ENCODE results near the gene CHD3.

Gene CHD3

GRCh38 chr17:7849751-7850504, 38.7 kb upstream of the CHD3 start:
- no peak overlapping the region for H3K9ac ChIP-seq (ENCODE audit: low read depth in 1 of 2, low read length in 2 of 2)
- H3K27ac ChIP-seq (ENCODE audit: low read depth in 2 of 2, low read length in 2 of 2): no peak overlapping the region
- H3K4me1 ChIP-seq (ENCODE audit: control insufficient read depth in 2 of 2, insufficient read depth in 2 of 2, low read length in 2 of 2): peaks cover 17% of the 10 kb centered on the region in 2 donors
- H3K36me3 ChIP-seq (ENCODE audit: control insufficient read depth in 2 of 2, insufficient read depth in 2 of 2, low read length in 2 of 2): peaks cover 54 to 57% of the 10 kb centered on the region in 2 donors
- H3K4me3 ChIP-seq (ENCODE audit: low read length in 2 of 2): no peak overlapping the region
- H3K9me3 ChIP-seq (ENCODE audit: control insufficient read depth in 2 of 2, low read length in 2 of 2): no peaks in the 10 kb centered on the region
- H3K27me3 ChIP-seq (ENCODE audit: control insufficient read depth in 2 of 2, insufficient read depth in 2 of 2, low read length in 2 of 2): no peaks in the 10 kb centered on the region

DNA sequence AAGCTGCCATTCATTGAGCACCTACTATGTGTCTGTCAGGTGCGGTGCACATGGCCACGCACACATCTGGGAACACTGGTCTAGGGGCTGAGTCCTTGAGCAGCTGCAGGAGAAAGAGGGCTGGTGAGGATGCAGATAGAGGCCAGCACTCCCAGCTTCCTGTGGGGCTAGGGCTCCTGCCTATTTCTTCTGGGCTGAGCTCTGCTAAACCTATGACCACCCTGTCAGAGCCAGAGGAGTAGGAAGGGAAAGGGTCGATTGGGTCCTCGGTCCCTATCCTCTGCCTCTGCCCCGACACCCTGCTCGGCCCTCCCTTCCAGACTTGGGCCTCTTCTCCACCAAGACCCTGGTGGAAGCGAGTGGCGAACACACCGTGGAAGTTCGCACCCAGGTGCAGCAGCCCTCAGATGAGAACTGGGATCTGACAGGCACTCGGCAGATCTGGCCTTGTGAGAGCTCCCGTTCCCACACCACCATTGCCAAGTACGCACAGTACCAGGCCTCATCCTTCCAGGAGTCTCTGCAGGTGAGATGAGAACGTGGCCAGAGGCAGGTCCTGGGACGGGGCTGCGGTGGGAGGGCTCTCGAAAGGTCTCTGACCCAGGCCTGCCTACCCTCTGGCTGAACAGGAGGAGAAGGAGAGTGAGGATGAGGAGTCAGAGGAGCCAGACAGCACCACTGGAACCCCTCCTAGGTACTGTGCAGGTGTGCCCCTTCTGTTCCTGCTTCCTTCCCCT, 37.7 kb upstream of the CHD3 start:
- H3K27me3 ChIP-seq (ENCODE audit: control insufficient read depth in 2 of 2, insufficient read depth in 2 of 2, low read length in 2 of 2): no peaks in the 10 kb centered on the region
- H3K27ac ChIP-seq (ENCODE audit: low read depth in 2 of 2, low read length in 2 of 2): peak overlapping the region in 1 of 2 donors; percentile 3
- H3K4me1 ChIP-seq (ENCODE audit: control insufficient read depth in 2 of 2, insufficient read depth in 2 of 2, low read length in 2 of 2): peaks cover 17 to 18% of the 10 kb centered on the region in 2 donors
- peak overlapping the region in 1 of 2 donors; percentile 38 for H3K4me3 ChIP-seq (ENCODE audit: low read length in 2 of 2)
- H3K9ac ChIP-seq (ENCODE audit: low read depth in 1 of 2, low read length in 2 of 2): peak overlapping the region in 1 of 2 donors; percentile 21
- H3K36me3 ChIP-seq (ENCODE audit: control insufficient read depth in 2 of 2, insufficient read depth in 2 of 2, low read length in 2 of 2): peaks cover 47 to 53% of the 10 kb centered on the region in 2 donors
- no peaks in the 10 kb centered on the region for H3K9me3 ChIP-seq (ENCODE audit: control insufficient read depth in 2 of 2, low read length in 2 of 2)

DNA sequence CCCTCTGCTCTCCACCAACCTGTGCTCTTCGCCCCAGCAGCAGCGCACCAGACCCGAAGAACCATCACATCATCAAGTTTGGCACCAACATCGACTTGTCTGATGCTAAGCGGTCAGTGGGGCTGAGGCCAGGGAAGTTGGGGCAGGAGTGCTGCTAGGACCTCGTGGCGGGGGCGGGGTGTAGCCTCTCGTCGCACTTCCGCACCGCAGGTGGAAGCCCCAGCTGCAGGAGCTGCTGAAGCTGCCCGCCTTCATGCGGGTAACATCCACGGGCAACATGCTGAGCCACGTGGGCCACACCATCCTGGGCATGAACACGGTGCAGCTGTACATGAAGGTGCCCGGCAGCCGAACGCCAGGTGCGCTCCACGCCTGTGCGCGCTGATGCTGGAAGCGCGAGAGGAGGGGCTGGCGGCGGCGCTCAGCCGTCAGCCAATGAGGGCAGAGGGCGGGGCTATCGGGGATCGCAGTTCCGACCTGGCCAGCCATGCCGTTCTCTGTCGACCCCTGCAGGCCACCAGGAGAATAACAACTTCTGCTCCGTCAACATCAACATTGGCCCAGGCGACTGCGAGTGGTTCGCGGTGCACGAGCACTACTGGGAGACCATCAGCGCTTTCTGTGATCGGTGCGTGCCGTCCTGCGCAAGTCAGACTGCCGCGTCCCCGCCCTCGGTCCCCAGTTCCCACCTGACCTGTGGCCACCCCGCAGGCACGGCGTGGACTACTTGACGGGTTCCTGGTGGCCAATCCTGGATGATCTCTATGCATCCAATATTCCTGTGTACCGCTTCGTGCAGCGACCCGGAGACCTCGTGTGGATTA, 36.9 kb upstream of the CHD3 start:
- Histone ChIP-seq H3K4me1 (ENCODE audit: control insufficient read depth in 2 of 2, insufficient read depth in 2 of 2, low read length in 2 of 2) (peaks cover 23 to 26% of the 10 kb centered on the region in 2 donors), H3K27me3 (ENCODE audit: control insufficient read depth in 2 of 2, insufficient read depth in 2 of 2, low read length in 2 of 2) (no peaks in the 10 kb centered on the region), H3K4me3 (ENCODE audit: low read length in 2 of 2) (peak overlapping the region; percentile 38 to 46), H3K36me3 (ENCODE audit: control insufficient read depth in 2 of 2, insufficient read depth in 2 of 2, low read length in 2 of 2) (peaks cover 41 to 46% of the 10 kb centered on the region in 2 donors), H3K9me3 (ENCODE audit: control insufficient read depth in 2 of 2, low read length in 2 of 2) (no peaks in the 10 kb centered on the region), H3K9ac (ENCODE audit: low read depth in 1 of 2, low read length in 2 of 2) (peak overlapping the region in 1 of 2 donors; percentile 21), H3K27ac (ENCODE audit: low read depth in 2 of 2, low read length in 2 of 2) (peak overlapping the region; percentile 23 to 62)

DNA sequence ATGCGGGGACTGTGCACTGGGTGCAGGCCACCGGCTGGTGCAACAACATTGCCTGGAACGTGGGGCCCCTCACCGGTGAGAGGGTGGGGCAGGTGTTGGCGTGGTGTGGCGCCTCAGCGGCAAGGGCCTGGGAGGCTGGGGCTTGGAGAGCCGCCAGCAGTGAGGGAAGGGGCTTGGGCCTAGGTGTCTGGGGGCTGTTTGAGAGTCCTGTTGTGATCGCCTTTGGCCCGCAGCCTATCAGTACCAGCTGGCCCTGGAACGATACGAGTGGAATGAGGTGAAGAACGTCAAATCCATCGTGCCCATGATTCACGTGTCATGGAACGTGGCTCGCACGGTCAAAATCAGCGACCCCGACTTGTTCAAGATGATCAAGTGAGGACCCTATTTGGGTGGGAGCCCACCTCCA, 36.3 kb upstream of the CHD3 start:
- peak overlapping the region in 1 of 2 donors; percentile 43 for H3K27ac ChIP-seq (ENCODE audit: low read depth in 2 of 2, low read length in 2 of 2)
- H3K36me3 ChIP-seq (ENCODE audit: control insufficient read depth in 2 of 2, insufficient read depth in 2 of 2, low read length in 2 of 2): peaks cover 38 to 44% of the 10 kb centered on the region in 2 donors
- peak overlapping the region in 1 of 2 donors; percentile 46 for H3K4me3 ChIP-seq (ENCODE audit: low read length in 2 of 2)

DNA sequence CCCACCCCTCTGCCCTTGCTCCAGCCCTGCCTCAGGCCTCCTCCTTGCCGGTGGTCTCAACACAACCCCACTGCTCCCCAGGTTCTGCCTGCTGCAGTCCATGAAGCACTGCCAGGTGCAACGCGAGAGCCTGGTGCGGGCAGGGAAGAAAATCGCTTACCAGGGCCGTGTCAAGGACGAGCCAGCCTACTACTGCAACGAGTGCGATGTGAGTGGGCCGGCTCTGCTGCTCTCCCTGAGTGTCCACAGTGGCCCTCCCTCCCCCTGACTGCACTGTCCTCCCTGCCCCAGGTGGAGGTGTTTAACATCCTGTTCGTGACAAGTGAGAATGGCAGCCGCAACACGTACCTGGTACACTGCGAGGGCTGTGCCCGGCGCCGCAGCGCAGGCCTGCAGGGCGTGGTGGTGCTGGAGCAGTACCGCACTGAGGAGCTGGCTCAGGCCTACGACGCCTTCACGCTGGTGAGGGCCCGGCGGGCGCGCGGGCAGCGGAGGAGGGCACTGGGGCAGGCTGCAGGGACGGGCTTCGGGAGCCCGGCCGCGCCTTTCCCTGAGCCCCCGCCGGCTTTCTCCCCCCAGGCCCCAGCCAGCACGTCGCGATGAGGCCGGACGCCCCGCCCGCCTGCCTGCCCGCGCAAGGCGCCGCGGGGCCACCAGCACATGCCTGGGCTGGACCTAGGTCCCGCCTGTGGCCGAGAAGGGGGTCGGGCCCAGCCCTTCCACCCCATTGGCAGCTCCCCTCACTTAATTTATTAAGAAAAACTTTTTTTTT, 35.5 kb upstream of the CHD3 start:
- peaks cover 38 to 41% of the 10 kb centered on the region in 2 donors for H3K36me3 ChIP-seq (ENCODE audit: control insufficient read depth in 2 of 2, insufficient read depth in 2 of 2, low read length in 2 of 2)
- no peaks in the 10 kb centered on the region for H3K27me3 ChIP-seq (ENCODE audit: control insufficient read depth in 2 of 2, insufficient read depth in 2 of 2, low read length in 2 of 2)
- H3K9ac ChIP-seq (ENCODE audit: low read depth in 1 of 2, low read length in 2 of 2): no peak overlapping the region
- no peaks in the 10 kb centered on the region for H3K9me3 ChIP-seq (ENCODE audit: control insufficient read depth in 2 of 2, low read length in 2 of 2)
- H3K27ac ChIP-seq (ENCODE audit: low read depth in 2 of 2, low read length in 2 of 2): no peak overlapping the region
- no peak overlapping the region for H3K4me3 ChIP-seq (ENCODE audit: low read length in 2 of 2)
- peaks cover 28 to 31% of the 10 kb centered on the region in 2 donors for H3K4me1 ChIP-seq (ENCODE audit: control insufficient read depth in 2 of 2, insufficient read depth in 2 of 2, low read length in 2 of 2)

More for the DNA sequence above, 36.3 kb upstream of the CHD3 start:
- H3K27me3 ChIP-seq (ENCODE audit: control insufficient read depth in 2 of 2, insufficient read depth in 2 of 2, low read length in 2 of 2): no peaks in the 10 kb centered on the region
- no peaks in the 10 kb centered on the region for H3K9me3 ChIP-seq (ENCODE audit: control insufficient read depth in 2 of 2, low read length in 2 of 2)
- H3K4me1 ChIP-seq (ENCODE audit: control insufficient read depth in 2 of 2, insufficient read depth in 2 of 2, low read length in 2 of 2): peaks cover 26 to 29% of the 10 kb centered on the region in 2 donors
- no peak overlapping the region for H3K9ac ChIP-seq (ENCODE audit: low read depth in 1 of 2, low read length in 2 of 2)

- Histone ChIP-seq H3K9ac (ENCODE audit: low read depth in 1 of 2, low read length in 2 of 2) (no peak overlapping the region), H3K36me3 (ENCODE audit: control insufficient read depth in 2 of 2, insufficient read depth in 2 of 2, low read length in 2 of 2) (peaks cover 36 to 39% of the 10 kb centered on the region in 2 donors), H3K4me1 (ENCODE audit: control insufficient read depth in 2 of 2, insufficient read depth in 2 of 2, low read length in 2 of 2) (peaks cover 33 to 37% of the 10 kb centered on the region in 2 donors), H3K9me3 (ENCODE audit: control insufficient read depth in 2 of 2, low read length in 2 of 2) (no peaks in the 10 kb centered on the region), H3K27ac (ENCODE audit: low read depth in 2 of 2, low read length in 2 of 2) (no peak overlapping the region), H3K4me3 (ENCODE audit: low read length in 2 of 2) (no peak overlapping the region), H3K27me3 (ENCODE audit: control insufficient read depth in 2 of 2, insufficient read depth in 2 of 2, low read length in 2 of 2) (no peaks in the 10 kb centered on the region)
Observed at GRCh38 chr17:7853691-7854038, 34.9 kb upstream of the CHD3 start.

- peaks cover 39 to 41% of the 10 kb centered on the region in 2 donors for H3K4me1 ChIP-seq (ENCODE audit: control insufficient read depth in 2 of 2, insufficient read depth in 2 of 2, low read length in 2 of 2)
- H3K27me3 ChIP-seq (ENCODE audit: control insufficient read depth in 2 of 2, insufficient read depth in 2 of 2, low read length in 2 of 2): no peaks in the 10 kb centered on the region
- peaks cover 35% of the 10 kb centered on the region in 2 donors for H3K36me3 ChIP-seq (ENCODE audit: control insufficient read depth in 2 of 2, insufficient read depth in 2 of 2, low read length in 2 of 2)
- H3K27ac ChIP-seq (ENCODE audit: low read depth in 2 of 2, low read length in 2 of 2): no peak overlapping the region
- no peaks in the 10 kb centered on the region for H3K9me3 ChIP-seq (ENCODE audit: control insufficient read depth in 2 of 2, low read length in 2 of 2)
- no peak overlapping the region for H3K4me3 ChIP-seq (ENCODE audit: low read length in 2 of 2)
- no peak overlapping the region for H3K9ac ChIP-seq (ENCODE audit: low read depth in 1 of 2, low read length in 2 of 2)
Observed at GRCh38 chr17:7854078-7854777, 34.4 kb upstream of the CHD3 start.

GRCh38 chr17:7854851-7855659, 33.5 kb upstream of the CHD3 start, which contains the start of gene TMEM88:
TMEM88 (plus strand) TSS chr17:7855066; CDS start chr17:7855075, 9 bp downstream.
- Histone ChIP-seq H3K4me3 (ENCODE audit: low read length in 2 of 2) (peak within 1 kb of the TSS in 1 of 2 donors; percentile 33), H3K4me1 (ENCODE audit: control insufficient read depth in 2 of 2, insufficient read depth in 2 of 2, low read length in 2 of 2) (peaks cover 39 to 41% of the 10 kb centered on the region in 2 donors), H3K27me3 (ENCODE audit: control insufficient read depth in 2 of 2, insufficient read depth in 2 of 2, low read length in 2 of 2) (no peaks in the 10 kb centered on the region), H3K27ac (ENCODE audit: low read depth in 2 of 2, low read length in 2 of 2) (peak within 1 kb of the TSS; percentile 52 to 87), H3K36me3 (ENCODE audit: control insufficient read depth in 2 of 2, insufficient read depth in 2 of 2, low read length in 2 of 2) (peaks cover 26 to 28% of the 10 kb centered on the region in 2 donors), H3K9me3 (ENCODE audit: control insufficient read depth in 2 of 2, low read length in 2 of 2) (no peaks in the 10 kb centered on the region), H3K9ac (ENCODE audit: low read depth in 1 of 2, low read length in 2 of 2) (no peak within 1 kb of the TSS)

All from mucosa of rectum (tissue), 2 donors.